ENCODE data around the gene ROM1.

Gene ROM1

GRCh38 chr11:62603072-62603408 lies 10.0 kb upstream of the ROM1 start:
- no peaks in the 10 kb centered on the region for H3K27me3 ChIP-seq (ENCODE audit: insufficient read depth, poor library complexity, severe bottlenecking)
- H3K4me1 ChIP-seq (ENCODE audit: insufficient read depth, poor library complexity, severe bottlenecking) = peaks cover 10% of the 10 kb centered on the region
- ATAC-seq (ENCODE audit: low read depth) (no peak), DNase-seq (ENCODE audit: low spot score) (no peak)
- H3K4me3 ChIP-seq (ENCODE audit: severe bottlenecking) = peak overlapping the region; percentile 90
- peak overlapping the region; percentile 90 for H3K27ac ChIP-seq (ENCODE audit: poor library complexity, severe bottlenecking)
- TF ChIP-seq CTCF (IDR thresholded peaks at IDR 0.05; ENCODE audit: poor library complexity, severe bottlenecking) = no peak
- no peaks in the 10 kb centered on the region for H3K9me3 ChIP-seq (ENCODE audit: severe bottlenecking)
- peaks cover 36% of the 10 kb centered on the region for H3K36me3 ChIP-seq (ENCODE audit: low read depth)

GRCh38 chr11:62603776-62604299 lies 9.2 kb upstream of the ROM1 start:
- ATAC-seq (ENCODE audit: low read depth) (no peak), DNase-seq (ENCODE audit: low spot score) (no peak)
- H3K27ac ChIP-seq (ENCODE audit: poor library complexity, severe bottlenecking) = no peak overlapping the region
- H3K36me3 ChIP-seq (ENCODE audit: low read depth) = peaks cover 32% of the 10 kb centered on the region
- no peak overlapping the region for H3K4me3 ChIP-seq (ENCODE audit: severe bottlenecking)
- no peaks in the 10 kb centered on the region for H3K9me3 ChIP-seq (ENCODE audit: severe bottlenecking)
- no peak for TF ChIP-seq CTCF (IDR thresholded peaks at IDR 0.05; ENCODE audit: poor library complexity, severe bottlenecking)
- H3K4me1 ChIP-seq (ENCODE audit: insufficient read depth, poor library complexity, severe bottlenecking) = peaks cover 8% of the 10 kb centered on the region
- H3K27me3 ChIP-seq (ENCODE audit: insufficient read depth, poor library complexity, severe bottlenecking) = no peaks in the 10 kb centered on the region

- Histone ChIP-seq H3K4me3 (ENCODE audit: severe bottlenecking) (no peak overlapping the region), H3K27me3 (ENCODE audit: insufficient read depth, poor library complexity, severe bottlenecking) (no peaks in the 10 kb centered on the region), H3K4me1 (ENCODE audit: insufficient read depth, poor library complexity, severe bottlenecking) (peaks cover 2% of the 10 kb centered on the region), H3K36me3 (ENCODE audit: low read depth) (peaks cover 27% of the 10 kb centered on the region), H3K27ac (ENCODE audit: poor library complexity, severe bottlenecking) (no peak overlapping the region), H3K9me3 (ENCODE audit: severe bottlenecking) (no peaks in the 10 kb centered on the region)
- no peak for TF ChIP-seq CTCF (IDR thresholded peaks at IDR 0.05; ENCODE audit: poor library complexity, severe bottlenecking)
- DNase-seq (ENCODE audit: low spot score) = no peak
- no peak for ATAC-seq (ENCODE audit: low read depth)
Measured at GRCh38 chr11:62604460-62605120, 8.5 kb upstream of the ROM1 start.

- DNase-seq (ENCODE audit: low spot score) (no peak), ATAC-seq (ENCODE audit: low read depth) (no peak)
- Histone ChIP-seq H3K4me3 (ENCODE audit: severe bottlenecking) (no peak overlapping the region), H3K27ac (ENCODE audit: poor library complexity, severe bottlenecking) (no peak overlapping the region), H3K4me1 (ENCODE audit: insufficient read depth, poor library complexity, severe bottlenecking) (no peaks in the 10 kb centered on the region), H3K9me3 (ENCODE audit: severe bottlenecking) (no peaks in the 10 kb centered on the region), H3K36me3 (ENCODE audit: low read depth) (peaks cover 25% of the 10 kb centered on the region), H3K27me3 (ENCODE audit: insufficient read depth, poor library complexity, severe bottlenecking) (no peaks in the 10 kb centered on the region)
- TF ChIP-seq CTCF (IDR thresholded peaks at IDR 0.05; ENCODE audit: poor library complexity, severe bottlenecking) = no peak
Measured at GRCh38 chr11:62605467-62605866, 7.6 kb upstream of the ROM1 start.

GRCh38 chr11:62605902-62606301 lies 7.2 kb upstream of the ROM1 start:
- Histone ChIP-seq H3K27ac (ENCODE audit: poor library complexity, severe bottlenecking) (no peak overlapping the region), H3K27me3 (ENCODE audit: insufficient read depth, poor library complexity, severe bottlenecking) (no peaks in the 10 kb centered on the region), H3K4me1 (ENCODE audit: insufficient read depth, poor library complexity, severe bottlenecking) (no peaks in the 10 kb centered on the region), H3K9me3 (ENCODE audit: severe bottlenecking) (no peaks in the 10 kb centered on the region), H3K36me3 (ENCODE audit: low read depth) (peaks cover 27% of the 10 kb centered on the region), H3K4me3 (ENCODE audit: severe bottlenecking) (no peak overlapping the region)
- ATAC-seq (ENCODE audit: low read depth) = no peak
- TF ChIP-seq CTCF (IDR thresholded peaks at IDR 0.05; ENCODE audit: poor library complexity, severe bottlenecking) = no peak
- DNase-seq (ENCODE audit: low spot score) = no peak
